RWPE2 (cell line): ENCODE data around the gene MED22.

Experiments
- ATAC-seq: fragments of 200-7000 bp; cut with Tn5 transposase; 3 replicates; pipeline ENCODE4 v1.9.1; 2021; ENCODE audit warnings: low read depth
- DNase-seq: peaks from one replicate; pipeline ENCODE4 v3.0.0-alpha.2; 2020; ENCODE audit warnings: low spot score
- H3K27ac ChIP-seq: fragments of 450-650 bp; 2 replicates; pipeline ENCODE4 v1.5.1; 2017; ENCODE audit warnings: mild to moderate bottlenecking; ENCODE audit not compliant: poor library complexity, severe bottlenecking
- H3K27me3 ChIP-seq: fragments of 250-450 bp; sonication (Bioruptor Pico); 2 replicates; pipeline ENCODE4 v1.5.1; 2021; ENCODE audit warnings: mild to moderate bottlenecking, moderate library complexity; ENCODE audit not compliant: insufficient read depth, poor library complexity, severe bottlenecking
- H3K36me3 ChIP-seq: fragments of 250-450 bp; sonication (Bioruptor Pico); 2 replicates; pipeline ENCODE4 v1.5.1; 2020; ENCODE audit warnings: low read depth, mild to moderate bottlenecking, moderate library complexity
- H3K4me1 ChIP-seq: fragments of 250-450 bp; sonication (Bioruptor Pico); 2 replicates; pipeline ENCODE4 v1.5.1; 2021; ENCODE audit warnings: mild to moderate bottlenecking, moderate library complexity; ENCODE audit not compliant: insufficient read depth, poor library complexity, severe bottlenecking
- H3K4me3 ChIP-seq: fragments of 250-450 bp; sonication (Bioruptor Pico); 2 replicates; pipeline ENCODE4 v1.5.1; 2021; ENCODE audit warnings: mild to moderate bottlenecking, moderate library complexity; ENCODE audit not compliant: severe bottlenecking
- H3K9me3 ChIP-seq: fragments of 250-450 bp; sonication (Bioruptor Pico); 2 replicates; pipeline ENCODE4 v1.5.1; 2021; ENCODE audit warnings: mild to moderate bottlenecking, moderate library complexity; ENCODE audit not compliant: severe bottlenecking
- TF ChIP-seq, protein P1 (sequence below): fragments of 450-650 bp; IDR thresholded peaks from one replicate; pipeline ENCODE4 v1.5.1; 2017; ENCODE audit warnings: mild to moderate bottlenecking, moderate library complexity; ENCODE audit not compliant: poor library complexity, severe bottlenecking

The MED22 gene

DNA sequence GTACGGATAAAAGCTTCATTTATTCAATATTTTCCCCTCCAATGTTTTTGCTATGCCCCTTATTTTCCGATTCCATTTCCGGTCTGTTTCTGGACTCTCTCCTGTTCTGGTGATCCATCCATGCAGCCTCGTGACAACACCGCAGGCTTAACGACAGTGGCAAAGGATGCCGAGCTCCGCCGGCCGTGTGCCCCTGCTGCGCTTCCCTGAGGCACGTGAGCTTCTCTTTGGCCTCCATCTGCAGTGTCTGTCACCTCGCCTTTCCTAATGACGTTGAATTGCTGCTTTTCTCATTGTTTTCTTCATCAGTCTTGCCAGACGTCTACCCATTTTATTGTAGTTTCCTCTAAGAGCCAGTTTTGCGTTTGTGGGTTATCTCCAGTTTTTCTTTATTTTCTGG is 40.6 kb downstream of the MED22 start:
- Histone ChIP-seq H3K27me3 (no peaks in the 10 kb centered on the region), H3K4me3 (no peak overlapping the region), H3K27ac (no peak overlapping the region), H3K4me1 (no peaks in the 10 kb centered on the region), H3K36me3 (no peaks in the 10 kb centered on the region), H3K9me3 (no peaks in the 10 kb centered on the region)
- ATAC-seq = no peak
- TF ChIP-seq, protein P1, sequence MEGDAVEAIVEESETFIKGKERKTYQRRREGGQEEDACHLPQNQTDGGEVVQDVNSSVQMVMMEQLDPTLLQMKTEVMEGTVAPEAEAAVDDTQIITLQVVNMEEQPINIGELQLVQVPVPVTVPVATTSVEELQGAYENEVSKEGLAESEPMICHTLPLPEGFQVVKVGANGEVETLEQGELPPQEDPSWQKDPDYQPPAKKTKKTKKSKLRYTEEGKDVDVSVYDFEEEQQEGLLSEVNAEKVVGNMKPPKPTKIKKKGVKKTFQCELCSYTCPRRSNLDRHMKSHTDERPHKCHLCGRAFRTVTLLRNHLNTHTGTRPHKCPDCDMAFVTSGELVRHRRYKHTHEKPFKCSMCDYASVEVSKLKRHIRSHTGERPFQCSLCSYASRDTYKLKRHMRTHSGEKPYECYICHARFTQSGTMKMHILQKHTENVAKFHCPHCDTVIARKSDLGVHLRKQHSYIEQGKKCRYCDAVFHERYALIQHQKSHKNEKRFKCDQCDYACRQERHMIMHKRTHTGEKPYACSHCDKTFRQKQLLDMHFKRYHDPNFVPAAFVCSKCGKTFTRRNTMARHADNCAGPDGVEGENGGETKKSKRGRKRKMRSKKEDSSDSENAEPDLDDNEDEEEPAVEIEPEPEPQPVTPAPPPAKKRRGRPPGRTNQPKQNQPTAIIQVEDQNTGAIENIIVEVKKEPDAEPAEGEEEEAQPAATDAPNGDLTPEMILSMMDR = no peak
- DNase-seq = no peak

DNA sequence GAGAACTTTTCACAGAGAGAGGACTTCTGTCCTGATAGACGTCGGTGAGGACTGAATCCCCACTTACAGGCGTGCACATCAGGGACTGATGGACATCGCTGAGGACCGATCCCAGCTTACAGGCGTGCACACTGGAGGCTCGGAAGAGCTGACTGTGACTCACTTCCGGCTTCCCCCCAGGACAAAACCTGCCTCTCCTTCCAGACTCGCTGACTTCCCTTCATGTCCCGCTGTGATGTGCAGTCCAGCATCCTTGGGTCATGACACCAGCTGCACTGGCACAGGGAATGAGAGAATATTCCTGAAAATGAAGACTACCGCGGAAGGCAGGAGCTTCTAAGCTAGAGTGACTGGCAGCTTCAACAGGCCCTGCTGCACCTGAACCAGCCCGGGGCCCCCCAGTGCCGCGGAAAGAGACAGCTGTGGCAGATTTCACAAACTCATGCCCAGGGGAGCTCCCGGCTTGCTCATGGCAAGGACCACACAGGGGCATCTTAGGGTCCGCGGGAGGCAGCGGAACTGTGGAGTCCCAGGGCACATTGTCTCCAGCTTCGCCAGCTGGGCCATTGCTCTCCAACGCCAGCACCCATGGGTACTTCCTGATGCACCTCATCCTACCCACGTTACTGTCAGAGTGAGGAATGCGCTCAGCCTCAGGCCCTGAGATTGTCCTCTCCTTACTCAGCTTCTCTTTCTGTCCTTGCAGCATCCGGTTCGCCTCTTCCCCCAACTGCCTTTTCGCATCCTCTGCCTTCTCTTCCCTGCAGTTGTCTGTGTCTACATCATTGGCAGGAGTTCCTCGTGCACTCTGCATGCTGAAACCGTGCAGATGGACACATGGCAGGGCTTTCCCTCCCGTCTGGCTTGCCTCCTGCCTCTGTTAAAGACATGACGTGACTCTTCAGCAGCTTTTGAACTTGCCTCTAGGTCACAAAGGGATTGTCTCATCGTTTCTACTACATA is 41.4 kb downstream of the MED22 start:
- Histone ChIP-seq H3K4me1 (no peaks in the 10 kb centered on the region), H3K27ac (no peak overlapping the region), H3K36me3 (no peaks in the 10 kb centered on the region), H3K9me3 (no peaks in the 10 kb centered on the region), H3K27me3 (no peaks in the 10 kb centered on the region), H3K4me3 (no peak overlapping the region)
- ATAC-seq = no peak
- TF ChIP-seq, protein P1 = no peak
- DNase-seq = no peak

DNA sequence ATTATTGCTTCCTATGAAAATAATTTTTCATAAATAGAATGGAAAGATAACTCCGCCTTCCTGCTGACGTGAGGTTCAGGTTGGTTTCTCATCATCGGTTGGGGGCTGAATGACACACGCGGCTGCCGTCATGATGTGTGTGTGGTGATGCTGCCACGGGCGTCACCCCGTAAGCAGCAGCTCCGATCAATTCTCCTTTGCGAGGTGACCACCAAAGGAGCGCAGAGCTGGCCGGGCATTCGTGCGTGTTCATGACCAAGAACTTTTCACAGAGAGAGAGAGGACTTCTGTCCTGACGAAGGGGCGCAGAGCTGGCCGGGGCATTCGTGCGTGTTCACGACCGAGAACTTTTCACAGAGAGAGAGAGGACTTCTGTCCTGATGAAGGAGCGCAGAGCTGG is 42.2 kb downstream of the MED22 start:
- H3K4me3 ChIP-seq = no peak overlapping the region
- TF ChIP-seq, protein P1 = no peak
- ATAC-seq (no peak), DNase-seq (no peak)
- H3K9me3 ChIP-seq = no peaks in the 10 kb centered on the region
- H3K4me1 ChIP-seq = no peaks in the 10 kb centered on the region
- no peak overlapping the region for H3K27ac ChIP-seq
- no peaks in the 10 kb centered on the region for H3K36me3 ChIP-seq
- no peaks in the 10 kb centered on the region for H3K27me3 ChIP-seq

DNA sequence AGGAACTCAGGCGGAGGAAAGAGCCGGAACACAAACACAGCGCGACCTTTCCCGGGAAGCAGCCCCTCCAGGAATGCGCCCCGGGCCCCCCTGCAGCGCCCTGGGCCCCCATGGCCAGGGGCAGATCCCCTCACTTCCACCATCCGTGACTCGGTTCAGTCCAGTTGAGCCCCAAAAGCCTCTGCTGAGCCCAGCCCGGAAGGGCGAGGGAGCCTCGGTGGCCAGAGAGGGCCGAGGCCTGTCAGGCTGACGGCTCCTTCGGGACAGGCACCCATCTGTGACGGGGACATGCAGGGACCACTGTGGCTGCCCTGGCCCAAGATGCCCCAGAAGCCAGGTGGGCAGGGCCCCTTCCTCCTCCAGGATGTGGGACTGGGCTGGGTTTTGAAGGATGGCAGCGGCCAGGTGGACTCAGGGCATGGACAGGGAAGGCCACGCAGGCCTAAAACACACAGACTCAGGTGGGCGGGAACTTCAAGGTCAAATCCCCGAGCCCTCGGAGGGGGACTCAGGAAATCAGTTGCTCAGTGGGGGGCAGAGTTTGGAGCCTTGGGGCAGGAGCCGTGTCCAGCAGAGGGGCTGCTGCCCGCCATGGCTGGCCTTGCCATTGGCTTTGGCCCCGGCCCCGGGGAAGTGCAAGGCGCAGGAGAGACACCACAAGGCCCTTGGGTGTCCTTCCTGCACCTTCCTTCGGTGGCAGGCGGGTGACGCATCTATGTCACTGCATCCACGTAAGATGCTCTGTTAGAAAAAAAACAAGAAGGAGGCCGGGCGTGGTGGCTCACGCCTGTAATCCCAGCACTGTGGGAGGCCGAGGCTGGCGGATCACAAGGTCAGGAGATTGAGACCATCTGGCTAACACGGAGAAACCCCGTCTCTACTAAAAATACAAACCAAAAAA is 43.2 kb downstream of the MED22 start:
- TF ChIP-seq, protein P1 = no peak
- Histone ChIP-seq H3K27ac (no peak overlapping the region), H3K4me3 (no peak overlapping the region), H3K9me3 (no peaks in the 10 kb centered on the region), H3K4me1 (no peaks in the 10 kb centered on the region), H3K27me3 (no peaks in the 10 kb centered on the region), H3K36me3 (no peaks in the 10 kb centered on the region)
- DNase-seq (no peak), ATAC-seq (no peak)
